Suprapubic skin (tissue), 4 donors: ENCODE results near the gene GRAMD4. TPM values are rescaled to one million over a fixed set of nuclear protein-coding genes. Genes with fewer than 3 reads are reported as not detected.

Experiments used
- total RNA-seq, 4 donors: library from RNA; depleted of rRNA; stranded (reverse); fragments of >200 nt; gene quantifications; one replicate each; pipeline ENCODE4 v1.1.0, GENCODE V29; 2016

GRAMD4 gene
- total RNA-seq, 4 donors from 2014 or later: 64.1 to 230 (median 164) TPM

Other genes starting within 250 kb of the GRAMD4 start
- gene CELSR1, start 82.8 kb upstream of the GRAMD4 start, total RNA-seq: 100 to 1,000 TPM in 1 of 4 donors, 10 to 100 TPM in 3; 75.6 to 102 (median 77.5) TPM
- gene CERK, start 117.9 kb downstream of the GRAMD4 start, total RNA-seq: 10 to 100 TPM; 19.2 to 46.2 (median 36.6) TPM
- gene TBC1D22A, start 142.3 kb downstream of the GRAMD4 start, total RNA-seq: 10 to 100 TPM; 24.8 to 43.2 (median 35.4) TPM